ENCODE results near the gene FYB1. TPM values are rescaled to one million over a fixed set of nuclear protein-coding genes. Genes with fewer than 3 reads are reported as not detected.
"Not testable (repeated sequence)": the region's sequence is repeated elsewhere in the genome, so short reads cannot be mapped to it uniquely, and the experiment has no call there.

The FYB1 gene
- total RNA-seq, 1 experiment from 2014 or later, result 10.5 TPM

DNA sequence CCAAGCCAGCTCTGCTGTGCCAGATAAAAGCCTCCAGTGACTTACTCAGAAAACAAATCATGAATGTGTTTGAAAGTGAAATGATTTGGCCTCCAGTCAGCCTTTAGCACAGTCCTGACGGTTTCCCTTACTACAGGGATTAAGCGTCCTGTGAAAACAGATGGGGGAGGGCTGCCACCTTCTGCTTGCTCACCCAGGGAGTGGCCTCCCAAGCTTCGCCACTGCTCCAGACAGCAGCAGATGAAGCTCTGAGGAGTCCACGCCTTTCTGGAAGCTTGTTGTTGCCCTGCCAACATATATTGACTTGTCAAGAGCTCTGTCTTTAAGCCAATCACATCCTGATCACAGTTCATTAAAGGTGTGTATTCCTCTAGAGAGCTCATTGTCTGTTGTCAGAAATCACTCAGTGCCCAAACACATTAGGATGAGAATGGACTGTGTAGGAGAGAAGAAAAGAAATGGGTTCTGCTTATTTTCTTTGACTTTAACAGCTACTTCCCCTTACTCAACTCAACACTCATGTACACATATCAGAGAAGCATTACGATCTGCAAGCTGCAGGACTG lies 4.9 kb upstream of the FYB1 start:
- CTCF ChIA-PET, result interaction anchor here (0.6 to 1.4 kb wide), 4 partner anchors 18 to 323 kb away, joined by 3 to 7 read pairs (median 4); no protein-coding TSS in a partner anchor
- H3K36me3 ChIP-seq (ENCODE audit: low read depth), result no peaks in the 10 kb centered on the region
- intact Hi-C loops (cut with micrococcal nuclease; ENCODE audit: unreplicated experiment), result loop anchor here (10.0 kb wide), 1 partner anchor 379 kb away; the partner anchor contains the start of gene OSMR
- H3K4me1 ChIP-seq (replicated peaks; ENCODE audit: insufficient read depth), result peaks cover 34% of the 10 kb centered on the region
- H3K9me3 ChIP-seq (ENCODE audit: insufficient read depth, low read depth), result no peaks in the 10 kb centered on the region; the same call in 1 of the 2 replicates
- peaks cover 8% of the 10 kb centered on the region; the same call in 1 of the 2 replicates for H3F3A ChIP-seq (ENCODE audit: insufficient read depth, low read depth)
- no peaks in the 10 kb centered on the region for H3K27me3 ChIP-seq (ENCODE audit: insufficient read depth, low read depth)
- H4K20me1 ChIP-seq (ENCODE audit: insufficient read depth), result no peaks in the 10 kb centered on the region
- no peaks in the 10 kb centered on the region for H3K79me2 ChIP-seq (ENCODE audit: low read depth)
- no TSS peak for BruUV-seq (replicated peaks)
- no peaks in the 10 kb centered on the region for H3K9me2 ChIP-seq (ENCODE audit: insufficient read depth)
- POLR2A ChIA-PET (ENCODE audit: unreplicated experiment), result interaction anchor here (0.5 to 0.9 kb wide), 7 partner anchors 28 to 323 kb away, joined by 3 to 16 read pairs (median 4); partner anchors contain the start of gene DAB2
- peak overlapping the region; percentile 21; the same call in 1 of the 2 replicates for H3K4me2 ChIP-seq
- DNase-seq, result peak; percentile 70 to 89
- no peak overlapping the region for H3K4me3 ChIP-seq
- peak overlapping the region; percentile 4; the same call in 1 of the 2 replicates for H3K27ac ChIP-seq
- H2AFZ ChIP-seq, result 0 out of 2 replicates have a peak overlapping the region, but pooled peaks have one; percentile 10
- TF ChIP-seq EZH2 (IDR thresholded peaks at IDR 0.05; ENCODE audit: low read depth), result no peak
- TF ChIP-seq, protein P1, sequence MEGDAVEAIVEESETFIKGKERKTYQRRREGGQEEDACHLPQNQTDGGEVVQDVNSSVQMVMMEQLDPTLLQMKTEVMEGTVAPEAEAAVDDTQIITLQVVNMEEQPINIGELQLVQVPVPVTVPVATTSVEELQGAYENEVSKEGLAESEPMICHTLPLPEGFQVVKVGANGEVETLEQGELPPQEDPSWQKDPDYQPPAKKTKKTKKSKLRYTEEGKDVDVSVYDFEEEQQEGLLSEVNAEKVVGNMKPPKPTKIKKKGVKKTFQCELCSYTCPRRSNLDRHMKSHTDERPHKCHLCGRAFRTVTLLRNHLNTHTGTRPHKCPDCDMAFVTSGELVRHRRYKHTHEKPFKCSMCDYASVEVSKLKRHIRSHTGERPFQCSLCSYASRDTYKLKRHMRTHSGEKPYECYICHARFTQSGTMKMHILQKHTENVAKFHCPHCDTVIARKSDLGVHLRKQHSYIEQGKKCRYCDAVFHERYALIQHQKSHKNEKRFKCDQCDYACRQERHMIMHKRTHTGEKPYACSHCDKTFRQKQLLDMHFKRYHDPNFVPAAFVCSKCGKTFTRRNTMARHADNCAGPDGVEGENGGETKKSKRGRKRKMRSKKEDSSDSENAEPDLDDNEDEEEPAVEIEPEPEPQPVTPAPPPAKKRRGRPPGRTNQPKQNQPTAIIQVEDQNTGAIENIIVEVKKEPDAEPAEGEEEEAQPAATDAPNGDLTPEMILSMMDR (conservative IDR thresholded peaks at IDR 0.05), result no peak

GRCh38 chr5:39223565-39224156 lies 4.3 kb upstream of the FYB1 start:
- H3K9me3 ChIP-seq (ENCODE audit: insufficient read depth, low read depth), result no peaks in the 10 kb centered on the region; the same call in 1 of the 2 replicates
- POLR2A ChIA-PET (ENCODE audit: unreplicated experiment), result interaction anchor here (0.5 to 0.9 kb wide), 5 partner anchors 43 to 563 kb away, joined by 3 to 6 read pairs (median 3); partner anchors contain the start of gene DAB2
- no peak for DNase-seq
- peak overlapping the region; percentile 4; the same call in 1 of the 2 replicates for H3K27ac ChIP-seq
- no peak overlapping the region for H2AFZ ChIP-seq
- no peaks in the 10 kb centered on the region for H3K36me3 ChIP-seq (ENCODE audit: low read depth)
- no peaks in the 10 kb centered on the region for H3K79me2 ChIP-seq (ENCODE audit: low read depth)
- TF ChIP-seq EZH2 (IDR thresholded peaks at IDR 0.05; ENCODE audit: low read depth), result no peak
- TF ChIP-seq, protein P1 (conservative IDR thresholded peaks at IDR 0.05), result no peak
- intact Hi-C loops (cut with micrococcal nuclease; ENCODE audit: unreplicated experiment), result loop anchor here (10.0 kb wide), 1 partner anchor 379 kb away; the partner anchor contains the start of gene OSMR
- CTCF ChIA-PET, result interaction anchor here (0.6 to 1.4 kb wide), 3 partner anchors 18 to 152 kb away, joined by 4 to 7 read pairs (median 4); no protein-coding TSS in a partner anchor
- peak overlapping the region; percentile 21 for H3K4me2 ChIP-seq
- BruUV-seq (replicated peaks), result no TSS peak
- H3K4me1 ChIP-seq (replicated peaks; ENCODE audit: insufficient read depth), result peaks cover 41% of the 10 kb centered on the region
- no peaks in the 10 kb centered on the region for H3K27me3 ChIP-seq (ENCODE audit: insufficient read depth, low read depth)
- no peaks in the 10 kb centered on the region for H3K9me2 ChIP-seq (ENCODE audit: insufficient read depth)
- no peaks in the 10 kb centered on the region for H4K20me1 ChIP-seq (ENCODE audit: insufficient read depth)
- H3F3A ChIP-seq (ENCODE audit: insufficient read depth, low read depth), result peaks cover 14% of the 10 kb centered on the region; the same call in 1 of the 2 replicates
- no peak overlapping the region for H3K4me3 ChIP-seq

GRCh38 chr5:39221671-39222070 lies 2.3 kb upstream of the FYB1 start:
- H3K4me2 ChIP-seq; H3K4me3 ChIP-seq; DNase-seq; POLR2A ChIA-PET (ENCODE audit: unreplicated experiment); H3K9me2 ChIP-seq (ENCODE audit: insufficient read depth); H3K27me3 ChIP-seq (ENCODE audit: insufficient read depth, low read depth); H2AFZ ChIP-seq; BruUV-seq (replicated peaks); H3K9me3 ChIP-seq (ENCODE audit: insufficient read depth, low read depth); H4K20me1 ChIP-seq (ENCODE audit: insufficient read depth); H3K36me3 ChIP-seq (ENCODE audit: low read depth); H3K27ac ChIP-seq; H3K79me2 ChIP-seq (ENCODE audit: low read depth): not testable (repeated sequence)
- Histone ChIP-seq H3F3A (ENCODE audit: insufficient read depth, low read depth) (peaks cover 18% of the 10 kb centered on the region; the same call in 1 of the 2 replicates), H3K4me1 (replicated peaks; ENCODE audit: insufficient read depth) (peaks cover 59% of the 10 kb centered on the region)
- CTCF ChIA-PET, result interaction anchor here (0.5 kb wide), 1 partner anchor 409 kb away, joined by 3 read pairs; no protein-coding TSS in a partner anchor
- intact Hi-C loops (cut with micrococcal nuclease; ENCODE audit: unreplicated experiment), result loop anchor here (10.0 kb wide), 1 partner anchor 377 kb away; the partner anchor contains the start of gene OSMR
